ENCODE data around the gene SYT11.
A peak's percentile ranks its signal among the peaks of the same experiment; 100 is the strongest.
"Not testable (repeated sequence)": the region's sequence is repeated elsewhere in the genome, so short reads cannot be mapped to it uniquely, and the experiment has no call there.

Gene SYT11

GRCh38 chr1:155859234-155859829 lies at the start of gene SYT11:
SYT11 (plus strand) TSS chr1:155859567; CDS start chr1:155859762, 195 bp downstream.
- DNase-seq = peak; percentile 90

DNA sequence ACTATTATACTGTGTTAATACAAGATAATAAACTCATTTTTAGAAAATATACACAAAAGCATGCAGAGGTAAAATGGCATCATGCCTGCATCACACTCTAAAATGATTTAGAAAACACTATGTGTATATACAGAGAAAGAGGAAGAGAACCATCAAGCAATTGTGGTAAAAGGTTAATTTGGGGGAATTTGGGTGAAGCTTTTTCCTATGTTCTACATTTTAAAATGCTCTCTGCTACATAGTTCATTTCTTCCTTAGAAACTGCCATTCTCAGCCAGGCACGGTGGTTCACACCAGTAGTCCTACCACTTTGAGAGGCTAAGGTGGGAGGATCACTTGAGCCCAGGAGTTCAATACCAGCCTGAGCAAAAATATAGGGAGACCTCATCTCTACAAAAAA lies 46.5 kb upstream of the SYT11 start:
- DNase-seq = no peak

DNA sequence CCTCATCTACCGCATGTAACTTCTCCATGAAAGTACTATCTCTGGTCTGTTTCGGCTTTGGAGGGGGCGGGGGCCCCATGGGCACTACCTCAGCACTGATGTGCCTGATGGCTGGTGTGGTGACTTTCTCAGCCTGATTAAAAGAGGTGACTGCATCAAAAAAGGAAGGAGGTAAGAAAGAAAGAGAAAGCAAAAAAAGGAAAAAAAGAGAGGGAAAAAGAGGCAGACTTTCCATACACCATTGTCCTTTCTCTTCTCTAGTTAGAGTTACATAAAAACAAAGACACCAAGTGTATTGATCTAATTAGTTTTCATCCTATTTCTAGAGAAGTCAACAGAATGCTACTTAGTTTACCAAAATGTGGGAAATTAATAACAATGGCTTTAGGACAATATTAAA lies 45.7 kb upstream of the SYT11 start:
- DNase-seq = no peak

DNA sequence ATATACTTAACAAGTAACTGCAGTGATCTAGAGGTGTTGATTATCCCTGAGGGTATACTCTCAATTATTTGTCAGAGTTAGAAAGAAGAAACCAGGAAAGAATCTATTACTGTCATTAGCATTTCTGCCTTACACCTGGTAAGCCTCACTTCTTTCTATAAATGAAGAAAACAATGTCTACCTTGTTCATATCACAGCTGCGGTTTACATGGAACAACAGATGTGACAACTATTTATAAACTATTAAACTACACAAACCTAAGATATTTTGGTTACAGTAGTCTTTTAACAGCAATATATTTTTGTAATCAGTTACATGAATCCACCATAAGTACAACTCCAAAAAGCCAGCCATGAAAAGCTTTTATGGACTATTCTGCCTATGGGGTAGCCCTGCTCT lies 43.0 kb upstream of the SYT11 start:
- no peak for DNase-seq

- no peak for DNase-seq
Observed at GRCh38 chr1:155827450-155827849, 31.9 kb upstream of the SYT11 start.

- DNase-seq = no peak
Observed at GRCh38 chr1:155831279-155831976, 27.9 kb upstream of the SYT11 start.

DNA sequence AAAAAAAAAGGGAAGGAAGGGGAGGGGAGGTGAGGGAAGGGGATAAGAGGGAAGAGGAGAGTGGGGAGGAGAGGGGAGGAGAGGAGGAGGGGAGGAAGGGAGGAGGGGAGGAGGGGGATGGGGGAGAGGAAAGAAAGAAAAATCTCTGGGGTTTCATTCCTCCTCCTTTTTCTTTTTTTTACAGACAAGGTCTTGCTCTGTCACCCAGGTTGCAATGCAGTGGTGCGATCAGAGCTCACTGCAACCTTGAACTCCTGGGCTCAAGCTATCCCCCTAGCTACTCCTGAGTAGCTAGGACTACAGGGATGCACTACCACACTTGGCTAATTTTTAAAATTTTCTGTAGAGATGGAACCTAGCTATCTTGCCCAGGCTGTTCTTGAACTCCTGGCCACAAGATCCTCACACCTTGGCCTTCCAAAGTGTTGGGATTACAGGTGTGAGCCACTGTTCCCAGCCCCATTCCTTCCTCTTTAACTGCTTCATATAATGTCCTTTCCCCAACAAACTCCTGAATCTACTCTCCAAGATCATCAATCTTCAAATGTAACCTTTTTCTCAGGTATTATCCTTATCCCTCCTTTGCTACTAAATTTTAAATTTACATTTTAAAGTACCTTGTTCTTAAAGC lies 25.6 kb upstream of the SYT11 start:
- no peak for DNase-seq

- peak; percentile 1 for DNase-seq
Observed at GRCh38 chr1:155834296-155834926, 25.0 kb upstream of the SYT11 start.

GRCh38 chr1:155834927-155835399 lies 24.4 kb upstream of the SYT11 start:
- DNase-seq = not testable (repeated sequence)

- DNase-seq = no peak
Observed at GRCh38 chr1:155835548-155835947, 23.8 kb upstream of the SYT11 start.

DNA sequence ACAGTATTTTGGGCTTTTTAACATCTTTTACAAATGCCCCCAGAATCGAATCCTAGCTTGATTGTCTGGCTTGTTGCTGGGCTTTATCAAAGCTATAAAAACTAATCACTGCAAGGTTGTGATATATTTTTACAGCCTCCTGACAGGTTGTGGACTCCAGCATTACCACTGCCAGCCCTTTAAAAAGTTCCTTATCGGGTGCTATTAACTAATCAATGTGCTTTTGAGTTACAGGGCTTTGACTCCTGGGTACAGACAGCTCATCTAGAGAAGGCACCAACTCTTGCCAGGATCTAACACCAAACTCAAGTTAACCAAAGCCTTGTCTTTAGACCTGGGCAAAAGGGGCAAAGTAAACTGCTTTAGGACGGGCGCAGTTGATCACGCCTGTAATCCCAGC lies 19.0 kb upstream of the SYT11 start:
- DNase-seq = no peak

GRCh38 chr1:155844860-155845421 lies 14.4 kb upstream of the SYT11 start:
- DNase-seq = no peak

DNA sequence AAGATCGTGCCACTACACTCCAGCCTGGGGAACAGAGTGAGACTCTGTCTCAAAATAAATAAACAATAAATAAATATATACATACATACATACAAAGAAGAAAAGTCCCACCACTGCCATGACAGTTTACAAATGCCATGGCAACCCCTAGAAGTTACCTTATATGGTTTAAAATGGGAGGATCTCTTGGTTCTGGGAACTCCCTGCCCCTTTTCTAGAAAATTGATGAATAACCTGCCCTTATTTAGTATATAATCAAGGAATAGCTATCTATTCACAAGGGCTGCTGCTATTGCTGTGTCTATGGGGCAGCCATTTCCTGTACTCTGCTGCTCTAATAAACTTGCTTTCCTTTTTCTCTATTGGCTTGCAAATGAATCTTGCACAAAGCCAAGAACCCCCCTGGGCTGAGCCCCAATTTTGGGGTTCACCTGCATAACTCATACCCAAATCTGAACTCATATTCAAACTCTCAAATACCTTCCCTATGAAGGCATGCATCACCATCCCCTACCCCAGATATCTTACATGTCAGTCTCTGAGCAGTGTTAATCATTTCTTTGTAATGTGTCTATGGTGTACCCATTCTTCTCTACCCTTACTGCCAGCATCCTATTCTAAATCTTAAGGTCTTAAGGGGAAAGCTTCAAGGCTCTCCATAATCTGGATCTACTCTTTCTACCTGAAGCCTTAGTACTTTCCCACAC lies 11.4 kb upstream of the SYT11 start:
- DNase-seq = no peak

GRCh38 chr1:155850345-155850744 lies 9.0 kb upstream of the SYT11 start:
- DNase-seq = no peak

GRCh38 chr1:155856257-155856974 lies 3.0 kb upstream of the SYT11 start:
- no peak for DNase-seq

GRCh38 chr1:155856975-155857930 lies 2.1 kb upstream of the SYT11 start, which contains the start of gene GON4L:
GON4L (minus strand) TSS chr1:155857214; CDS start chr1:155853780, 3,434 bp downstream.
- peak; percentile 80 for DNase-seq

- peak; percentile 31 for DNase-seq
Observed at GRCh38 chr1:155858800-155859233, 550 bp upstream of the SYT11 start.

DNA sequence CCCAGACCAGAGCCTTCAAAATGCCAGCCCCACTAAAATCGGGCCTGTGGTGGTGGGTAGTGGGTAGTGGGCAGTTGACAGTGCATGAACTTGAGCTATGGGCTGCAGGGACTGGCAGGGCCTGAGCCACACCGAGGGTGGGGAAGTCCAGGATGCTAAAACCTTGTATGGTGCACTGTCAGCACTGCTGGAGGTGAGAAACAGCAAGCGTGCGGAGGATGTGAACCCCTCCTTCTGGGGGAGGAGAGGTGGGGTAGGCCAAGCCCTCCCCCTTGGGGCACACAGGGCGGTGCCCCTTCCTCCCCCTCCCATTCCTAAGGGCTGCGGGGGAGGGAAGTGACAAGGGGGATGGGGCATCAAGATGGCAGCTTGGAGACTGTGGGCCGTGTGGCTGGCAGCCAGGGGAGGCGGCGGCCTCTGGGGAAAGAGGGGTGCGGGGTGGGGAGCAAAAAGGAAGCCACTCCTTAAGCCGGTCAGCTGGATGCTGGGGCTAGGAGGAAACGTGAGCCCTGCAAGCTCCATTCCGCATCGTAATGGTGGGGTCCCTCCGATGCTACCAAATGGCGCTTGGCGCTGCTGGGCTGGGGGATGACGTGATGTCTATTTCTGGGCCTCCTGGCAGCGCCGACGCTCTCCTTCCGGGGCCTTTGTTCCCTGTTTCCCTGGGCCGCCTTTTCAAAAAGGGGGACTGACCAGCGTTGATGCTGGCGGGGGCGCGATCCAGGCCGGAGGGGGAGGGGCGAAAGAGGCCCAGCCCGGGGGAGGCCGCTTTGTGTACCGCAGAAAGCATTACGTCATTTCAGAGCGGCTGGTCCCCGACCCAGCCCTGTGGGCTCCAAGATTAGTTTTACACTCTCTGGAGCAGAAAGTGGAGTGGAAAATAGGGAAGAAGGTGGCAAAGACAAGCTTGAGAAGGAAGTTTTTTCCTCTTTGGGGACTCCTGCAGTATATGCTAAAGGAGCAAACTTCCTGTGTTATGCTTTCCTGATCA lies 809 bp downstream of the SYT11 start:
- peak; percentile 64 for DNase-seq

DNA sequence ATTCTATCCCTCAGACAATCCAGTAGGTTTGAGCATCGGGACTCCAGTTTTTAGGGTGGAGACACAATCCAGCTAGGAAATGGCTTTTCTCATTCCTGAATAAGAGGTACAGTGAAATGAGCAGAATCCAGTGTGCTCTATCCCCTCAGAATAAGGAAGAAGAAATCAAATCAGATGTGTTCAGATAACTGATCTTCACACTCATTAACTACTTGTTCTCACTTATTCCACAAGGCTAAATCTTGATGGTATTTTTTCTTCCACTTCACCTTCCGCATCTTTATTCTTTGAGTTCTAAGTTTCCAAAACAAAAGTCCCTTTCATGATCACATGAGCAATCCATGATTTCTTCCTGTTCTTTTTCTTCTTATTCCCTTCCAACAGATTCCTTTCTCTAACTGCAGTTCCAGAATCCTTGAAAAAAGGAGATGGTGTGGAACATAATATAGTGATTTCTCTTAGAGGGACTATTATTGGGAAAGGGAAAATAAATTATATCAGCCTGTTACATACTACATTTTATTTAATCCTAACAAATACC lies 1.7 kb downstream of the SYT11 start:
- no peak for DNase-seq
